Fibroblast of skin of left quadriceps (primary cell): ENCODE data around the gene CALN1.
"Not testable (repeated sequence)": the region's sequence is repeated elsewhere in the genome, so short reads cannot be mapped to it uniquely, and the experiment has no call there.

Experiments
- DNase-seq, 2 experiments: peaks; one replicate each; pipeline ENCODE4 v3.0.0-alpha.2; 2013; ENCODE audit warnings: low read depth in 2 of 2

The CALN1 gene

GRCh38 chr7:71982851-71983250, 429.3 kb downstream of the CALN1 start:
- no peak for DNase-seq

DNA sequence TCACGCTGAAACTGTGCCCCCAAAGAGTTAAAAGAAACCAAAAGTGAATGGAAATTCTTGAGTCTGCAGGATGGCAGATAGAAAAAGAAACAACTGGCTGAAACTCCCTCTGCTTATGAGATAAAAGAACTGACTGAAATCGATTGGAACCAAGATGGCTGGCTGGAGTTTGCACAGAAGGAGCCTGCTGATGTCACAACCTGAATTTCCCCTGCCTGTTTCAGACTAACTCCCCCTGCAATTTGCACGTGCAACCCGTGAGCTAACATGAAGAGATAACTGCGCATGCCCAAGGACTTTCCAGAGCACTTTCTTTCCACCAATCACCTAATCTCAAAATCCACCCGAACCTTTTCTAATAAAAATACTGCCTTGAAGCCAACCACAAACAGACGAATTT, 435.5 kb downstream of the CALN1 start:
- no peak for DNase-seq

DNA sequence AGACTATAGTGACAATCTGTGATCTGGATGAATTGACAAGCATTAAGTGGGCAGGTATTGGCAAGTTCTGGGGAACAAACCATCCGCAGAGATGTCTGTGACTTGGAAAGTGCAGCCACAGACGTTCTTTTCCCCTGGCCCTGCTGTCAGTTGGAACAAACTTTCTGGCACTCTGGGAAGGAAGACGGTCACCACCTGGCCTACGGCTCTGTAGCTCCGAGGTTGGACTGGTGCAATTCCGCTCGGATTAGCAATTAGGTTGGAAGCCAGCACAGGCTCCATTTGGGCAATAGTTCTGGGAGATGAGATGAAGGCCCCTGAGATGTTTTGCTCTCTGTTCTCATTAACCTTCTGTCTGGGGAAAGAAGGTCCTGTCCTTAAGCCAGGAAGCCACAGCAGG, 437.5 kb downstream of the CALN1 start:
- DNase-seq, result no peak

GRCh38 chr7:71972534-71972933, 439.6 kb downstream of the CALN1 start:
- DNase-seq, result no peak

DNA sequence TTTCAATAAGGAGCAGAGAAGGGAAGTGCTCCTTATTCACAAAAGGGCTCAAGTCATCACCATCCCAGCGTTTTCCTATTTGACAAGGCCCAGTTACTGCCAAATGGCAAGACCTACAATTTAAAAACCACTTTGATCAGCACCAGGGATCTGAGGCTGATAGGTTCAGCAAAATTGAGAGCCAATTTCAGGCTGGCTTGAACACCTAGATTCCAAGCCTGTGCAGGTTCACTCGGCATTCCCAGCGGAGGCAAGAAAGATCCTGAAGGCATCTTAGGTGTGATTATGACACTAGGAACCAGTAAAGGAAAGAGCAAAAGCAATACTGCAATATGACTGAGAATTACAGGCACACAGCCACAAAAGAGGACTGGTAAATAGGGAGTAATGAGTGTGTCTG, 441.4 kb downstream of the CALN1 start:
- DNase-seq, result no peak

DNA sequence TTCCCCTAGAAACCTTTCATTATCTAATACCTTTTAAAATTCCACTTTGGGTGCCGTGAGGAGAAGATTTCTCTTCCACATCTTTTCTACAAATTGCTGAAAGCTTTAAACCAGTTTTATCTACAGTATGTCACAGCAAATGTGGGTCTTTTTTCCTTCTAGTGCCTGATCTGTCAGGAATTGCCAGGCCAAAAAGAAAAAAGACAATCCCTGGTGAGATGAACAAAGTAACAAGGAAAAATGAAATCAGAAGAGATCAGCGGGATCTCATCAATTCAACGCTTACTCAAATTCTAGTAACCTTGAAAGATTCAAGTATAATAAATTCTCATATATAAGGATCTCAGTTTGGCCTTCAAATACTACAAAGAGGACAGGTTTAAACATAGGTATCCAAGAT, 449.5 kb downstream of the CALN1 start:
- DNase-seq, result no peak

DNA sequence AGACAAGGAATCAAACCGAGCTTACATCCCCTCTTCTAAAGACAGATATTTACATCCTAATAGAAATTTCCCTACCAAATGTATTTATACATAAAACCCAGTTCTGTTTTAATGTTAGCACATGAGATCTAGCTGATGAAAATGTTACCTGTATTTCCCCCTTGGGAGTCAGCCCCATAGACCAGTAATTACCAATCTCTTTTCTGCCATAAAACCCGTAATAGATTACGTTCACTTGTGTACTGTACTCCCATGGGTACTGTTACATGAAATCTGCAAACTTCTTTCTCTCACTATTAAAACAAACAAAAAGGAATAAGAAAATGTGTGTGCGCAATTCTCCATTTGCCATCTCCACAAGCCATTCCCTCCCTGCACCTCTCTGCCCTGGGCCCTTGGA, 450.9 kb downstream of the CALN1 start:
- no peak for DNase-seq

GRCh38 chr7:71942115-71942514, 470.0 kb downstream of the CALN1 start:
- DNase-seq, result no peak

DNA sequence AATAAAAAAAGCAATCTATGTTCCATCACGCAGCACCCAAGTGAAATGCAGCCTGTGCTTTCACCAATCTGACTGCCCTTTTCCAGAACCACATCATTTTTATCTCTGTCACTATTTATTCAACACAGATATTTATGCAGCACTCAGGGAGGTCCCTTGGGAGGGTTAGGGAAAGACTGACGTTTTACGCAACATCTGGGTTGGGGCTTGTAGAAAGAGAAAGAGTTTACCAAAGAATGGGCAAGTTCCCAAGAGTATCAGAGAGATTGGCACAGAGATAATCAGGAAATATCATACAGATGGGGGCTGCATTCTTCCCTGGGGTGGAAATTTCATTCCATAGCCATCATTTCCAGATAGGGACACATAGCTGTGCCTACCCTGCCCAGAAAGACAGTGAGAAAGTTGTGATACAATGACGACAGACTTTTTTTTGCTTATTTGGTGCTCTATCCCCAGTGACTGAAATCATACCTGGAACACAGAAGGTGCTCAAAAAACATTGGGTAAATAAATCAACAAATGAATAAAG, 474.2 kb downstream of the CALN1 start:
- DNase-seq, result peak in 1 of 2 experiments; percentile 9

GRCh38 chr7:71935674-71936073, 476.5 kb downstream of the CALN1 start:
- no peak for DNase-seq

DNA sequence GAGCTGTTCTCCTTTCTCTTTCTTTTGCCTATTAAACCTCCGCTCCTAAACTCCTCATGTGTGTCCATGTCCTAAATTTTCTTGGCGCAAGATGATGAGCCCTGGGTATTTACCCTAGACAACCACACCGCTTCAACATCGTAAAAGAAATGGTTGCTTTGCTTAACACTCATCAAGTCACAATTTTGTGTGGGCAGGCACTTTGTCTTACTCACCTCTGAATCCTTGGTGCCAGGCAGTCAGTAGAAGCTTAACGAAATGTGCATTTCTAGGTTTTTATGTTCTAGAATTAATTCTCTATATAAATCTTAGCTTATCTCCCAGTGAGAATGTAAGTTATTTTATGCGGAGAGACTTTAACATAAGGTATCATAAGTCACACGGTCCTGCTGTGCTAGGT, 478.7 kb downstream of the CALN1 start:
- no peak for DNase-seq

DNA sequence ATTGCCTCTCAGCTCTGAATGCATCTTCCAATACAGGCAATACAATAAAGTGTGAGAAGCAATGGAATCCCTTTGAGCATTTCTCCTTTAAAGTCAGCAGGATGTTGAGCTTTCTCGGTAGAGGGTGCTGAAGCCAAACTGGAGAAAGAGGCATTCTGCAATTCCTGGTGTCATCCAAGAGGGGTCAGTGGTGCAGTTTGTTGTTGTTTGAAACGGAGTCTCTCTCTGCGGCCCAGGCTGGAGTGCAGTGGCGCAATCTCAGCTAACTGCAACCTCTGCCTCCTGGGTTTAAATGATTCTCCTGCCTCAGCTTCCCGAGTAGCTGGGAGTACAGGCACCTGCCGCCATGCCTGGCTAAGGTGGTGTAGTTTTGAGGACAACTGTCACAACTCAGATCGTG, 486.5 kb downstream of the CALN1 start:
- DNase-seq, result peak in 1 of 2 experiments; percentile 3

- not testable (repeated sequence) for DNase-seq
Measured at GRCh38 chr7:71914204-71914603, 497.9 kb downstream of the CALN1 start.

- DNase-seq, result no peak
Measured at GRCh38 chr7:71912476-71912875, 499.7 kb downstream of the CALN1 start.

GRCh38 chr7:71911051-71911450, 501.1 kb downstream of the CALN1 start:
- no peak for DNase-seq

- no peak for DNase-seq
Measured at GRCh38 chr7:71905821-71906220, 506.3 kb downstream of the CALN1 start.

DNA sequence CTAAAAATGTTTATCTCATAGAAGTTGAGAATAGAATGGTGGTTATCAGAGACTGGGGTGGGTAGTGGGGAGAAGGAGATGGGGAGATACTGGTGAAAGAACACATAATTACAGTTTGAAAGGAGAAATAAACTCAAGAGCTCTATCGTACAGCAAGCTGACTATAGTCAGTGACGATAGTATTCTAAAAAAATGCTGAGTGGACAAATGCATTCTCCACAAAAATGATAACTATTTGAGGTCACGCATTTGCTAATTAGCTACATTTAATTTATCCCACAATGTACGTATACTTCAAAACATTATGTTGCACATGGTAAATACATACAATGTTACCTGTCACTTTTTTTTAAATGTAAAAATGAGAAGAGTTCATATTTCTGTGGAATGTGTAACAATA, 507.7 kb downstream of the CALN1 start:
- no peak for DNase-seq

GRCh38 chr7:71900556-71900955, 511.6 kb downstream of the CALN1 start:
- no peak for DNase-seq

- DNase-seq, result no peak
Measured at GRCh38 chr7:71896535-71896934, 515.6 kb downstream of the CALN1 start.

- DNase-seq, result no peak
Measured at GRCh38 chr7:71886046-71886445, 526.1 kb downstream of the CALN1 start.

- no peak for DNase-seq
Measured at GRCh38 chr7:71885487-71885886, 526.7 kb downstream of the CALN1 start.

DNA sequence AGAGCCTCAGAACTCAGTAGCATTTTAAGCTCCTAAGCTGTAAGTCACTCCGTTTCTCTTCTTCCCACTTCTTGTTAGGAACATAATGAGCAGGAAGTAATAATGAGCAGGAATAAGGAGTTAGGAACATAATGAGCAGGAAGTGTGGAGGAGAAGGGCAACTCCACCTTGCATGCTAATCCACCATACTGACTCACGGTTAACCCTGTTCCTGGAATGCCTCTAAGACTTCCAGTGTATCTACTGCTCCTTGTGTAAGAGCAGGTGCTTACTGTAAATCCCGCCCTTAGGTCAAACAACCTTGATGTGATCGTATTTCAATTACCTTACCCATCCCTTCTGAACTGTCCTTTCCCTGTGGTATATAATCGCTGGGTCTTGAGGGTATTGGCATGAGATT, 528.7 kb downstream of the CALN1 start:
- no peak for DNase-seq

GRCh38 chr7:71871446-71871845, 540.7 kb downstream of the CALN1 start:
- DNase-seq, result no peak

DNA sequence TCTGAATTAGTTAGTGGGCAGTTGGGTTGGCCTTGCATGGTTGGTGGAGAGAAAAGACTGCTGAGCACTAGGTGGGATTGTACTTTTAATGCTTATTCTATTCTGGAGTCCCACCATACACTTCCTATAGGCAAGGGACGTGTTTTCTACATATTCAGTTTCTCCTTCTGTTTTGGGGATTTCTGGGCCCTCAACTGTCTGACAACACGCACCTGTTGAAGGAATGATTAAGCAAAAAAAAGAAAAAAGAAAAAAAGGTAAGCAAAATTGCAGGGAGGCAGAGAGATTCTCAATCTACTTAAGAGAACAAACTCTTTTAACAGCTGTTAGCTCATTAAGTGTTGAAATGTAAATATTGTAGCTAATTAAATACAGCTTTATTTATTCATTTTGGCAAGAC, 541.3 kb downstream of the CALN1 start:
- no peak for DNase-seq

DNA sequence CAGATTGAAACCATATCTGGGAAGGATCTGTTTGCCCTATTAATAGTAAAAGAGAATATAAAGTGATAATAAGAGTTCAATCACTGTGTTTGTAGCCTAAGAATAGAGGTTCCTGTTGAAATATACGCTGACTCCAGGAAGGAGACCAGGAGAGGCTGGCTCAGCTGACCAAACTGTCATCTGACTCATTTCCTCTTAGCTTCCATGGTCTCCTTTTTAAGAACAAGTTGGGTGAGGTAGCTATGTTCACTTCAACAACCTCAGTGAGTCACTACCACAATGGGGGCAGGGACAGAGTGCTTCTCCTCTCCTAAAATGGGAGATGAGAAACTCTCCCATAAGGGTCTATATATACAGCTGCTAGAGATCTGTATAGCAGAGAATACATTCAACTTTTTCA, 543.3 kb downstream of the CALN1 start:
- DNase-seq, result peak; percentile 75 to 79
